Vagina (tissue), 2 donors: Measurements from ENCODE around the gene CADM2. TPM values are rescaled to one million over a fixed set of nuclear protein-coding genes. Genes with fewer than 3 reads are reported as not detected.
"Not testable (repeated sequence)": the region's sequence is repeated elsewhere in the genome, so short reads cannot be mapped to it uniquely, and the experiment has no call there.

Source experiments
- DNase-seq, 2 donors: peaks; one replicate each; pipeline ENCODE4 v3.0.0-alpha.2; 2017; ENCODE audit errors: extremely low spot score in 2 of 2
- H3K27ac ChIP-seq: fragments of 200-600 bp; sonication (generic); one replicate; pipeline ENCODE4 v1.5.1; 2019
- H3K27me3 ChIP-seq: fragments of 200-600 bp; sonication (generic); one replicate; pipeline ENCODE4 v1.5.1; 2019
- H3K36me3 ChIP-seq, 2 donors: fragments of 200-600 bp; sonication (generic); one replicate each; pipeline ENCODE4 v1.5.1; 2017 to 2019
- H3K4me1 ChIP-seq: fragments of 200-600 bp; sonication (generic); one replicate; pipeline ENCODE4 v1.5.1; 2019
- H3K4me3 ChIP-seq, 2 donors: fragments of 200-600 bp; sonication (generic); 1 replicate in 1 of 2; 2 replicates in 1 of 2; pipeline ENCODE4 v1.5.1; 2016 to 2019
- H3K9me3 ChIP-seq: fragments of 200-600 bp; sonication (generic); one replicate; pipeline ENCODE4 v1.5.1; 2019
- POLR2A ChIP-seq, 2 donors: fragments of 450-650 bp; IDR thresholded peaks; one replicate each; pipeline ENCODE4 v1.6.1; 2017; ENCODE audit warnings: antibody characterized with exemption in 2 of 2, mild to moderate bottlenecking in 2 of 2, moderate library complexity in 2 of 2
- POLR2AphosphoS5 ChIP-seq, 2 donors: sonication (generic); formaldehyde crosslinking; IDR thresholded peaks; one replicate each; pipeline ENCODE4 v1.9.0; 2017; ENCODE audit warnings: antibody characterized with exemption in 2 of 2, mild to moderate bottlenecking in 2 of 2, low read depth in 1 of 2; ENCODE audit not compliant: insufficient read depth in 1 of 2
- intact Hi-C: fragments of 100-400 bp; cut with DNase I; formaldehyde crosslinking; loops from one replicate; pipeline ENCODE4 v1.15.1; 2023
- total RNA-seq: library from RNA; depleted of rRNA; stranded (reverse); fragments of >200 nt; gene quantifications from one replicate; pipeline ENCODE4 v1.2.3, GENCODE V29; 2016
- TF ChIP-seq, protein P1 (sequence below), 3 experiments: fragments of 450-650 bp in 2 of 3; fragments of 200-600 bp in 1 of 3; sonication (generic) in 1 of 3; IDR thresholded peaks; one replicate each; pipeline ENCODE4 v1.5.1; 2017 to 2019; ENCODE audit warnings: antibody characterized with exemption in 3 of 3, mild to moderate bottlenecking in 2 of 3, moderate library complexity in 2 of 3

CADM2 gene
- total RNA-seq, 1 donor from 2014 or later: 3.7 TPM

- intact Hi-C loops: no loop called here
- H3K27me3 ChIP-seq: no peaks in the 10 kb centered on the region
- no peak for TF ChIP-seq POLR2AphosphoS5 (IDR thresholded peaks at IDR 0.05; ENCODE audit: insufficient read depth in 1 of 2, low read depth in 1 of 2)
- TF ChIP-seq, protein P1, sequence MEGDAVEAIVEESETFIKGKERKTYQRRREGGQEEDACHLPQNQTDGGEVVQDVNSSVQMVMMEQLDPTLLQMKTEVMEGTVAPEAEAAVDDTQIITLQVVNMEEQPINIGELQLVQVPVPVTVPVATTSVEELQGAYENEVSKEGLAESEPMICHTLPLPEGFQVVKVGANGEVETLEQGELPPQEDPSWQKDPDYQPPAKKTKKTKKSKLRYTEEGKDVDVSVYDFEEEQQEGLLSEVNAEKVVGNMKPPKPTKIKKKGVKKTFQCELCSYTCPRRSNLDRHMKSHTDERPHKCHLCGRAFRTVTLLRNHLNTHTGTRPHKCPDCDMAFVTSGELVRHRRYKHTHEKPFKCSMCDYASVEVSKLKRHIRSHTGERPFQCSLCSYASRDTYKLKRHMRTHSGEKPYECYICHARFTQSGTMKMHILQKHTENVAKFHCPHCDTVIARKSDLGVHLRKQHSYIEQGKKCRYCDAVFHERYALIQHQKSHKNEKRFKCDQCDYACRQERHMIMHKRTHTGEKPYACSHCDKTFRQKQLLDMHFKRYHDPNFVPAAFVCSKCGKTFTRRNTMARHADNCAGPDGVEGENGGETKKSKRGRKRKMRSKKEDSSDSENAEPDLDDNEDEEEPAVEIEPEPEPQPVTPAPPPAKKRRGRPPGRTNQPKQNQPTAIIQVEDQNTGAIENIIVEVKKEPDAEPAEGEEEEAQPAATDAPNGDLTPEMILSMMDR (IDR thresholded peaks at IDR 0.05): no peak
- no peak for TF ChIP-seq POLR2A (IDR thresholded peaks at IDR 0.05)
- no peak overlapping the region for H3K27ac ChIP-seq
- no peaks in the 10 kb centered on the region for H3K4me1 ChIP-seq
- DNase-seq: no peak
- H3K36me3 ChIP-seq: no peaks in the 10 kb centered on the region
- no peak overlapping the region for H3K4me3 ChIP-seq
- no peaks in the 10 kb centered on the region for H3K9me3 ChIP-seq
These were observed 525.2 kb downstream of the CADM2 start for GRCh38 chr3:85483986-85484385.

DNA sequence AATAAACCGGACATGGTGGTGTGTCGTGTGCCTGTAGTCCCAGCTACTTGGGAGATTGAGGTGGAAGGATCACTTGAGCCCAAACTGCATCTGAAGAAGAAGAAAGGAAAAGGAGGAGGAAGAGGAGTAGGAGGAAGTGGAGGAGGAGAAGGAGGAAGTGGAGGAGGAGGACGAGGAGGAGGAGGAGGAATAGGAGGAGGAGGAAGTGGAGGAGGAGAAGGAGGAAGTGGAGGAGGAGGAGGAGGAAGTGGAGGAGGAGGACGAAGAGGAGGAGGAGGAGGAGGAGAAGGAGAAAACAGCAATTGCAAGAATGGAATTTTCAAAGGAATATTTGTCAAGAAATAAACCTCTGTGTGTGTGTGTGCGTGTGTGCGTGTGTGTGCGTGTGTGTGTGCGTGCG lies 528.6 kb downstream of the CADM2 start:
- H3K4me1 ChIP-seq: no peaks in the 10 kb centered on the region
- no peak for DNase-seq
- TF ChIP-seq POLR2A (IDR thresholded peaks at IDR 0.05) (no peak), POLR2AphosphoS5 (IDR thresholded peaks at IDR 0.05; ENCODE audit: insufficient read depth in 1 of 2, low read depth in 1 of 2) (no peak)
- TF ChIP-seq, protein P1 (IDR thresholded peaks at IDR 0.05): no peak
- no peak overlapping the region for H3K27ac ChIP-seq
- H3K9me3 ChIP-seq: no peaks in the 10 kb centered on the region
- no peaks in the 10 kb centered on the region for H3K27me3 ChIP-seq
- no peak overlapping the region for H3K4me3 ChIP-seq
- intact Hi-C loops: no loop called here
- H3K36me3 ChIP-seq: no peaks in the 10 kb centered on the region

GRCh38 chr3:85495602-85496001 lies 536.8 kb downstream of the CADM2 start:
- H3K27me3 ChIP-seq: no peaks in the 10 kb centered on the region
- H3K36me3 ChIP-seq: no peaks in the 10 kb centered on the region
- DNase-seq: no peak
- intact Hi-C loops: no loop called here
- H3K9me3 ChIP-seq: no peaks in the 10 kb centered on the region
- TF ChIP-seq POLR2A (IDR thresholded peaks at IDR 0.05) (no peak), POLR2AphosphoS5 (IDR thresholded peaks at IDR 0.05; ENCODE audit: insufficient read depth in 1 of 2, low read depth in 1 of 2) (no peak)
- TF ChIP-seq, protein P1 (IDR thresholded peaks at IDR 0.05): no peak
- no peaks in the 10 kb centered on the region for H3K4me1 ChIP-seq
- no peak overlapping the region for H3K27ac ChIP-seq
- no peak overlapping the region for H3K4me3 ChIP-seq

GRCh38 chr3:85498177-85498576 lies 539.4 kb downstream of the CADM2 start:
- TF ChIP-seq, protein P1 (IDR thresholded peaks at IDR 0.05): no peak
- no peak for TF ChIP-seq POLR2AphosphoS5 (IDR thresholded peaks at IDR 0.05; ENCODE audit: insufficient read depth in 1 of 2, low read depth in 1 of 2)
- no peak for TF ChIP-seq POLR2A (IDR thresholded peaks at IDR 0.05)

DNA sequence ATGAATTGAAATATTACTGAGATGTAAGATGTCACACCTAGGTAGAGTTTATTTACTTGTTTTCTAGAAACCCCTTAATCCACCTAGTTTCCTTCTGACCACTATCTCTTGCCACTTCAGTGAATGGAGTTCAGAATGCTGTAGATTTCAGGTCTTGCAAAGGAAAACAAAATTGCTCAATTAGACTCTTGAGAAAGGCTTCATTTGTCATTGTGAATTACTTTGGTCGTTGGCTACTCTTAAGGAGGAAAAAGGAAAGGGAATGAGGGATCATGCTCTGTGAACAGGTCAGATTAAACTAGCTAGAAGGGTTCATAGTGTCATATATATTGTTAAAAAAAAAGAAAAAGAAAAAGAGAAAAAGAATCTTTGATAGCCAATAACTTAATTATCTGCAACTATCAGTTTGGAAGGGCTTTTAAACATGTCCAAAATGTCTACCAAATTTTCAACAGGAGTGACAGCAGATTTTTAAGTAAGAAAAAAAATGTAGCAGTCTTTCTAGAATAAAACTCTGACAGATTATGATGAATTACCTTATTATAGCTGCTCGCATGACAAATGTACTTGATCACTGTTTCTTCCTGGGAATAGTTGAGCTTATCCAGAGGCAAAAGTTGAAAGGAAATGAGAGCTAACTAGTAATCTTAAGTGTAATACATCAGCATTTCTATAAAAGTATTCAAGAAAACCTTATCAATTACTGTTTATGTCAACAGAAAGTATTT lies 543.5 kb downstream of the CADM2 start:
- intact Hi-C loops: no loop called here
- DNase-seq: no peak
- H3K9me3 ChIP-seq: no peaks in the 10 kb centered on the region
- no peak overlapping the region for H3K27ac ChIP-seq
- no peaks in the 10 kb centered on the region for H3K4me1 ChIP-seq
- no peak overlapping the region for H3K4me3 ChIP-seq
- no peak for TF ChIP-seq POLR2A (IDR thresholded peaks at IDR 0.05)
- TF ChIP-seq, protein P1 (IDR thresholded peaks at IDR 0.05): no peak
- no peaks in the 10 kb centered on the region for H3K27me3 ChIP-seq
- no peaks in the 10 kb centered on the region for H3K36me3 ChIP-seq

More at GRCh38 chr3:85498177-85498576, 539.4 kb downstream of the CADM2 start:
- Histone ChIP-seq H3K9me3 (no peaks in the 10 kb centered on the region), H3K27ac (no peak overlapping the region), H3K4me1 (no peaks in the 10 kb centered on the region), H3K27me3 (no peaks in the 10 kb centered on the region), H3K36me3 (no peaks in the 10 kb centered on the region), H3K4me3 (no peak overlapping the region)
- intact Hi-C loops: no loop called here
- DNase-seq: no peak

DNA sequence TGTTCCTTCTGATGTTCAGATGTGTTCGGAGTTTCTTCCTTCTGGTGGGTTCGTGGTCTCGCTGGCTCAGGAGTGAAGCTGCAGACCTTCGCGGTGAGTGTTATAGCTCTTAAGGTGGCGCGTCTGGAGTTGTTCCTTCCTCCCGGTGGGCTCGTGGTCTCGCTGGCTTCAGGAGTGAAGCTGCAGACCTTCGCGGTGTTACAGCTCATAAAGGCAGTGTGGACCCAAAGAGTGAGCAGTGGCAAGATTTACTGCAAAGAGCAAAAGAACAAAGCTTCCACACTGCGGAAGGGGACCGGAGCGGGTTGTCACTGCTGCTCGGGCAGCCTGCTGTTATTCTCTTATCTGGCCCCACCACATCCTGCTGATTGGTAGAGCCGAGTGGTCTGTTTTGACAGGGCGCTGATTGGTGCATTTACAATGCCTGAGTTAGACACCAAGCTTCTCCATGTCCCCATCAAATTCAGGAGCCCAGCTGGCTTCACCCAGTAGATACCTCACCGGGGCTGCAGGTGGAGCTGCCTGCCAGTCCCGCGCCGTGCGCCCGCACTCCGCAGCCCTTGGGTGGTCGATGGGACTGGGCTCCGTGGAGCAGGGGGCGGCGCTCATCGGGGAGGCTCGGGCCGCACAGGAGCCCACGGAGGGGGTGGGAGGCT lies 545.5 kb downstream of the CADM2 start:
- H3K27me3 ChIP-seq, intact Hi-C loops, H3K27ac ChIP-seq, DNase-seq, H3K4me1 ChIP-seq, H3K9me3 ChIP-seq, H3K36me3 ChIP-seq: not testable (repeated sequence)
- peak overlapping the region in 1 of 2 donors; percentile 18 for H3K4me3 ChIP-seq

- H3K9me3 ChIP-seq, H3K36me3 ChIP-seq, H3K27me3 ChIP-seq, H3K4me1 ChIP-seq, DNase-seq, H3K27ac ChIP-seq, intact Hi-C loops: not testable (repeated sequence)
- peak overlapping the region in 1 of 2 donors; percentile 18 for H3K4me3 ChIP-seq
These were observed 546.2 kb downstream of the CADM2 start for GRCh38 chr3:85504785-85505511.
